Measurements from ENCODE around the gene ADARB2. TPM values are rescaled to one million over a fixed set of nuclear protein-coding genes. Genes with fewer than 3 reads are reported as not detected.

ADARB2 gene
- total RNA-seq, 3 donors from 2014 or later (not counting 1 experiment from before 2014, with no cell fraction given): 0.27 to 0.78 (median 0.40) TPM

- no peak for ATAC-seq
- H3K27me3 ChIP-seq (ENCODE audit: control insufficient read depth, insufficient read depth, low read length): no peaks in the 10 kb centered on the region
- WGBS (ENCODE audit: insufficient coverage): 73% methylated on average over 7 of the region's 7 CpGs
- no peak overlapping the region for H3K27ac Mint-ChIP-seq
- H3K27me3 Mint-ChIP-seq (ENCODE audit: low read depth in 2 of 2): peaks cover 0 to 3% of the 10 kb centered on the region in 2 donors
- no peaks in the 10 kb centered on the region for H3K36me3 Mint-ChIP-seq
- DNase-seq: no peak
- H3K9me3 ChIP-seq (ENCODE audit: control insufficient read depth, insufficient read depth, low read length): no peaks in the 10 kb centered on the region
- H3K4me3 ChIP-seq (ENCODE audit: low read length): no peak overlapping the region
- H3K36me3 ChIP-seq (ENCODE audit: control insufficient read depth, insufficient read depth, low read length): no peaks in the 10 kb centered on the region
- H3K4me1 Mint-ChIP-seq: no peaks in the 10 kb centered on the region
- H3K27ac ChIP-seq (ENCODE audit: low read length): no peak overlapping the region
- intact Hi-C loops (cut with micrococcal nuclease): no loop called here
- no peak overlapping the region for H3K4me3 Mint-ChIP-seq
- TF ChIP-seq CTCF (IDR thresholded peaks at IDR 0.05): no peak
- no peaks in the 10 kb centered on the region for H3K4me1 ChIP-seq (ENCODE audit: control insufficient read depth, insufficient read depth, low read length)
- H3K9me3 Mint-ChIP-seq: no peaks in the 10 kb centered on the region
Observed at GRCh38 chr10:1186683-1186990, 550.7 kb downstream of the ADARB2 start.

DNA sequence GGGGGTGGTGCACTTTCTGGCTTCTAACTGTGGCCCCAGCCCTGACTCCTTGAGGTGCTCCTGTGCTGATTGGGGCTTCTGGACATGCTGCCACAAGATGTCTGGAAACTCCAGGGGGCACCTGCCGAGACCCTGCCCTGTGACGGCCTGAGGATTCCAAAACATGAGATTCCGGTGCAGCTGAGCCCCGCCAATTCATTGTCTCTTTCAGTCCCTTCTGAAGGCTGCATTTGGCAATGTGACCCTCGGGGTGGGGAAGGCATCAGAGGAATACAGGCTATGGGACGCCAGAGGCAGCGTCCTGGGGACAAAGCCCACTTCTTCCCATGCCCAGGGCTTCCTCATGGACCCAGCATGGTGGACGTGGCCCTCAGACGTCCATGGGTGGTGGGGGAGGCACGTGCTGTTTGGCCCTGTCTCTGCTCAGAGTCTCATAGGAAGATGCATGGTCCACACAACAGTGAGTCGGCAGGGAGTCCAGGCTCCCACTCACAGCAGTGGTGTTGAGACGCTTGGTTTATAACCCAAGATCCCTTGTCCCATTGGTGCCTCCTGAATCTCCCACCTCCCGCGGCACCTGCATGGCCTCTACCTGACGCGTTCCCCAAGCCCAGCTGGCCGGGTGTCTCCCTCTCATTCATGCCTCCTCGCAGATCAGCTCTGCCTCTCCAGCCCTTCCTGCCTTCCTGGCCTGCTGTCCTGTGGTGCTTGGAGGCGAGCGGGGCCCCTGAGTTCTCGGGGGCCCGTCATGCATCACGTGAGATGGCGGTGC is 551.2 kb downstream of the ADARB2 start:
- no peak for TF ChIP-seq CTCF (IDR thresholded peaks at IDR 0.05)
- H3K4me3 ChIP-seq (ENCODE audit: low read length): no peak overlapping the region
- no peaks in the 10 kb centered on the region for H3K36me3 ChIP-seq (ENCODE audit: control insufficient read depth, insufficient read depth, low read length)
- no peaks in the 10 kb centered on the region for H3K27me3 ChIP-seq (ENCODE audit: control insufficient read depth, insufficient read depth, low read length)
- Mint-ChIP-seq H3K27ac (no peak overlapping the region), H3K36me3 (no peaks in the 10 kb centered on the region), H3K4me3 (no peak overlapping the region), H3K27me3 (ENCODE audit: low read depth in 2 of 2) (peaks cover 0 to 3% of the 10 kb centered on the region in 2 donors), H3K4me1 (no peaks in the 10 kb centered on the region), H3K9me3 (no peaks in the 10 kb centered on the region)
- H3K4me1 ChIP-seq (ENCODE audit: control insufficient read depth, insufficient read depth, low read length): no peaks in the 10 kb centered on the region
- H3K27ac ChIP-seq (ENCODE audit: low read length): no peak overlapping the region
- DNase-seq: no peak
- intact Hi-C loops (cut with micrococcal nuclease): no loop called here
- WGBS (ENCODE audit: insufficient coverage): 84% methylated on average over 24 of the region's 24 CpGs
- ATAC-seq: no peak
- no peaks in the 10 kb centered on the region for H3K9me3 ChIP-seq (ENCODE audit: control insufficient read depth, insufficient read depth, low read length)

DNA sequence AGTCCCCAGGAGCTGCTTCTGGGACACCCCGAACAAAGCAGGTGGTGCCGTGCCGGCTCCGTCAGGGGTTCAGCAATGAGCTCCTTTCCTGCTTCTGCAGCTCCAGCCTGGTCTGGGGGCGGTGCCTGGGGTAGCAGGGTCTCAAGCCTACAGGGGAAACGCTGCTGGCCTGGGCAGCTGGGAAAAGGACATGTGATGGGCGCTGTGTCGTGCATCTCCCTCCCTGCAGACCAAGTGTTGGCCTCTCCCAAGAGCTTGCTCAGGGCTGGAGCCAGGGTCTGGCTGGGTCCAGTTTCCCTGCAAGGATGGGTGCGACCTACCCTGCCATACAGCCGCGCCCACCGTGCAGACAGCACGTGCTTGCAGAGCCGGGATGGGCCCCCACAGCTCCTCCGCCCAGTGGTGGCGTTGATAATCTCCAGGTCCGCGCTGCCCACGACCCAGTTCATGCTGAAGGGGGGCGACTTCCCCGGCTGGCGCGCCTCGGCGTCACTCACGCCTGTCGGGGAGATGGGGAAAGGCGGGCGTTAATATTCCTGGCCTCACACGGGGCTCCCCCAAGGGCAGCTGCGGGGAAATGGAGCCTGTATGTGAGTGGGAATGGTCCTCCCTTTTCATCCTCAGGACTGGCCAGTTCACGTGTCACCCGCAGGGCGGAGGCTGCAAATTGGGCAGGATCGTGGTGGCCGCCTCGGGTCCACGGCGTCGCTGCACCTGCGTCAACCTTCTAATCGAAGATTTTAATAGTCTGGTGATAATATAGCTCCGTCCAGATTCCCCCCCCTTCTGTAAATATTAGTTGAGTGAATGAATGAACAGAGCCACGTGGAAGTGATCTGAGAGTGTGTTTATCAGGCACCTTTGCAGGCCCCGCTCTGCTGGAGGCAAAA is 552.5 kb downstream of the ADARB2 start:
- WGBS (ENCODE audit: insufficient coverage): 82% methylated on average over 44 of the region's 45 CpGs
- H3K4me1 Mint-ChIP-seq: no peaks in the 10 kb centered on the region
- Histone ChIP-seq H3K9me3 (ENCODE audit: control insufficient read depth, insufficient read depth, low read length) (no peaks in the 10 kb centered on the region), H3K27me3 (ENCODE audit: control insufficient read depth, insufficient read depth, low read length) (no peaks in the 10 kb centered on the region), H3K4me1 (ENCODE audit: control insufficient read depth, insufficient read depth, low read length) (no peaks in the 10 kb centered on the region), H3K36me3 (ENCODE audit: control insufficient read depth, insufficient read depth, low read length) (no peaks in the 10 kb centered on the region), H3K4me3 (ENCODE audit: low read length) (no peak overlapping the region), H3K27ac (ENCODE audit: low read length) (no peak overlapping the region)
- no peak for DNase-seq
- ATAC-seq: no peak
- H3K4me3 Mint-ChIP-seq: no peak overlapping the region
- H3K9me3 Mint-ChIP-seq: no peaks in the 10 kb centered on the region
- intact Hi-C loops (cut with micrococcal nuclease): no loop called here
- no peak overlapping the region for H3K27ac Mint-ChIP-seq
- no peaks in the 10 kb centered on the region for H3K36me3 Mint-ChIP-seq
- H3K27me3 Mint-ChIP-seq (ENCODE audit: low read depth in 2 of 2): peaks cover 0 to 3% of the 10 kb centered on the region in 2 donors
- TF ChIP-seq CTCF (IDR thresholded peaks at IDR 0.05): no peak
